HS-5 (cell line): Measurements from ENCODE around the gene DNAJC18.
"Not testable (repeated sequence)": the region's sequence is repeated elsewhere in the genome, so short reads cannot be mapped to it uniquely, and the experiment has no call there.

Source experiments
- DNase-seq: peaks from one replicate; pipeline ENCODE4 v3.0.0-alpha.2; 2012; ENCODE audit warnings: low read depth

DNAJC18 gene

GRCh38 chr5:139461176-139461575 lies 21.9 kb upstream of the DNAJC18 start:
- no peak for DNase-seq

GRCh38 chr5:139460455-139460854 lies 21.1 kb upstream of the DNAJC18 start:
- no peak for DNase-seq

- DNase-seq, result no peak
These were observed 20.2 kb upstream of the DNAJC18 start for GRCh38 chr5:139459451-139459934.

- peak; percentile 64 for DNase-seq
These were observed 19.5 kb upstream of the DNAJC18 start for GRCh38 chr5:139458580-139459407.

GRCh38 chr5:139457653-139458306 lies 18.5 kb upstream of the DNAJC18 start:
- no peak for DNase-seq

GRCh38 chr5:139457241-139457640 lies 17.9 kb upstream of the DNAJC18 start:
- DNase-seq, result no peak

GRCh38 chr5:139456776-139457175 lies 17.5 kb upstream of the DNAJC18 start:
- no peak for DNase-seq

- DNase-seq, result no peak
These were observed 15.4 kb upstream of the DNAJC18 start for GRCh38 chr5:139454568-139455290.

- no peak for DNase-seq
These were observed 14.6 kb upstream of the DNAJC18 start for GRCh38 chr5:139453683-139454567.

- no peak for DNase-seq
These were observed 12.7 kb upstream of the DNAJC18 start for GRCh38 chr5:139451878-139452660.

GRCh38 chr5:139451176-139451575 lies 11.9 kb upstream of the DNAJC18 start:
- DNase-seq, result no peak

GRCh38 chr5:139446956-139447779 lies 7.8 kb upstream of the DNAJC18 start:
- DNase-seq, result no peak

- DNase-seq, result no peak
These were observed 6.2 kb upstream of the DNAJC18 start for GRCh38 chr5:139445325-139446170.

GRCh38 chr5:139443831-139444453 lies 4.6 kb upstream of the DNAJC18 start:
- DNase-seq, result peak; percentile 82

GRCh38 chr5:139440416-139440815 lies 1.1 kb upstream of the DNAJC18 start:
- not testable (repeated sequence) for DNase-seq

GRCh38 chr5:139438707-139439012 lies 665 bp downstream of the DNAJC18 start:
- DNase-seq, result no peak

GRCh38 chr5:139435676-139436075 lies 3.6 kb downstream of the DNAJC18 start:
- no peak for DNase-seq

GRCh38 chr5:139431706-139432105 lies 7.6 kb downstream of the DNAJC18 start:
- peak; percentile 20 for DNase-seq

GRCh38 chr5:139430015-139430414 lies 9.3 kb downstream of the DNAJC18 start:
- no peak for DNase-seq
